Upper lobe of left lung (tissue), 4 donors: Measurements from ENCODE around the gene SIGLEC12.
"Not testable (repeated sequence)": the region's sequence is repeated elsewhere in the genome, so short reads cannot be mapped to it uniquely, and the experiment has no call there.

Source experiments
- POLR2A ChIP-seq, 4 donors: fragments of 450-650 bp; IDR thresholded peaks; one replicate each; pipeline ENCODE4 v1.5.1; 2016 to 2017; ENCODE audit warnings: antibody characterized with exemption in 4 of 4, mild to moderate bottlenecking in 2 of 4
- TF ChIP-seq, protein P1 (sequence below), 6 experiments: fragments of 450-650 bp in 4 of 6; fragments of 200-600 bp in 2 of 6; sonication (generic) in 2 of 6; IDR thresholded peaks; one replicate each; pipeline ENCODE4 v1.5.1; 2016 to 2019; ENCODE audit warnings: antibody characterized with exemption in 6 of 6

DNA sequence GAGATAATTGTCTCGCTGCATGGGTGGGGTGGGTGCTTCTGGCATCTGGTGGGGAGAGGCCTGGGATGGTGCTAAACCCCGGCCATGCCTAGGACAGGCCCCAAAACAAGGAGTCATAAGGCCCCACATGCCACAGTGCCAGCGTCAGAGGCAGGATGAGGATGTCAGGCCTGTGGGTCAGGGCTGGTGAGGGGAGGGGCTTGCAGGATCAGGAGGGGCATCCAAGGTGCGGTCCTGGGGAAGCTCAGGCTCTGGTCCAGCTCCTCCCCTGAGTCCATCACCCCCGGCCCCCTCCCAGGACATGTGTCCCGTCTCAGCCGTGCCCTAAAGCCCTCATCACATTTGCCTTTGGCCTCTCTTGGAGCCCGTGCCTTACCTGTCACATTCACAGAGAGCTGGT, 669 bp downstream of the SIGLEC12 start:
- not testable (repeated sequence) for TF ChIP-seq POLR2A (IDR thresholded peaks at IDR 0.05)
- TF ChIP-seq, protein P1, sequence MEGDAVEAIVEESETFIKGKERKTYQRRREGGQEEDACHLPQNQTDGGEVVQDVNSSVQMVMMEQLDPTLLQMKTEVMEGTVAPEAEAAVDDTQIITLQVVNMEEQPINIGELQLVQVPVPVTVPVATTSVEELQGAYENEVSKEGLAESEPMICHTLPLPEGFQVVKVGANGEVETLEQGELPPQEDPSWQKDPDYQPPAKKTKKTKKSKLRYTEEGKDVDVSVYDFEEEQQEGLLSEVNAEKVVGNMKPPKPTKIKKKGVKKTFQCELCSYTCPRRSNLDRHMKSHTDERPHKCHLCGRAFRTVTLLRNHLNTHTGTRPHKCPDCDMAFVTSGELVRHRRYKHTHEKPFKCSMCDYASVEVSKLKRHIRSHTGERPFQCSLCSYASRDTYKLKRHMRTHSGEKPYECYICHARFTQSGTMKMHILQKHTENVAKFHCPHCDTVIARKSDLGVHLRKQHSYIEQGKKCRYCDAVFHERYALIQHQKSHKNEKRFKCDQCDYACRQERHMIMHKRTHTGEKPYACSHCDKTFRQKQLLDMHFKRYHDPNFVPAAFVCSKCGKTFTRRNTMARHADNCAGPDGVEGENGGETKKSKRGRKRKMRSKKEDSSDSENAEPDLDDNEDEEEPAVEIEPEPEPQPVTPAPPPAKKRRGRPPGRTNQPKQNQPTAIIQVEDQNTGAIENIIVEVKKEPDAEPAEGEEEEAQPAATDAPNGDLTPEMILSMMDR (IDR thresholded peaks at IDR 0.05): not testable (repeated sequence)
